22Rv1 (cell line): Measurements from ENCODE around the gene PFDN5.

Source experiments
- H3K27ac ChIP-seq: fragments of 450-650 bp; 2 replicates; pipeline ENCODE4 v1.5.1; 2017
- CTCF ChIP-seq: fragments of 450-650 bp; IDR thresholded peaks from 2 replicates; pipeline ENCODE4 v1.5.1; 2017; ENCODE audit warnings: mild to moderate bottlenecking
- ZFX ChIP-seq: fragments of 450-650 bp; IDR thresholded peaks from 2 replicates; pipeline ENCODE4 v1.6.1; 2017; ENCODE audit warnings: antibody characterized with exemption, borderline replicate concordance

PFDN5 gene

GRCh38 chr12:53258541-53259539 lies 36.5 kb upstream of the PFDN5 start:
- no peak overlapping the region for H3K27ac ChIP-seq
- TF ChIP-seq CTCF (no peak), ZFX (no peak)

- TF ChIP-seq CTCF = no peak
- no peak for TF ChIP-seq ZFX
- H3K27ac ChIP-seq = no peak overlapping the region
These were observed 35.5 kb upstream of the PFDN5 start for GRCh38 chr12:53259891-53260290.

- no peak overlapping the region for H3K27ac ChIP-seq
- TF ChIP-seq CTCF (no peak), ZFX (no peak)
These were observed 29.6 kb upstream of the PFDN5 start for GRCh38 chr12:53265783-53266182.

GRCh38 chr12:53267306-53267998 lies 27.9 kb upstream of the PFDN5 start:
- no peak for TF ChIP-seq CTCF
- no peak for TF ChIP-seq ZFX
- peak overlapping the region; percentile 74 for H3K27ac ChIP-seq

GRCh38 chr12:53267999-53268629 lies 27.2 kb upstream of the PFDN5 start, which contains the start of gene ESPL1:
Gene ESPL1 (plus strand): TSS chr12:53268299. CDS start chr12:53268767, 468 bp downstream.
- TF ChIP-seq CTCF (no peak), ZFX (no peak)
- H3K27ac ChIP-seq = peak within 1 kb of the TSS; percentile 74

GRCh38 chr12:53268630-53269562 lies 26.4 kb upstream of the PFDN5 start:
- no peak for TF ChIP-seq ZFX
- no peak for TF ChIP-seq CTCF
- H3K27ac ChIP-seq = peak overlapping the region; percentile 74
